ENCODE results near the gene TRAM2.

DNA sequence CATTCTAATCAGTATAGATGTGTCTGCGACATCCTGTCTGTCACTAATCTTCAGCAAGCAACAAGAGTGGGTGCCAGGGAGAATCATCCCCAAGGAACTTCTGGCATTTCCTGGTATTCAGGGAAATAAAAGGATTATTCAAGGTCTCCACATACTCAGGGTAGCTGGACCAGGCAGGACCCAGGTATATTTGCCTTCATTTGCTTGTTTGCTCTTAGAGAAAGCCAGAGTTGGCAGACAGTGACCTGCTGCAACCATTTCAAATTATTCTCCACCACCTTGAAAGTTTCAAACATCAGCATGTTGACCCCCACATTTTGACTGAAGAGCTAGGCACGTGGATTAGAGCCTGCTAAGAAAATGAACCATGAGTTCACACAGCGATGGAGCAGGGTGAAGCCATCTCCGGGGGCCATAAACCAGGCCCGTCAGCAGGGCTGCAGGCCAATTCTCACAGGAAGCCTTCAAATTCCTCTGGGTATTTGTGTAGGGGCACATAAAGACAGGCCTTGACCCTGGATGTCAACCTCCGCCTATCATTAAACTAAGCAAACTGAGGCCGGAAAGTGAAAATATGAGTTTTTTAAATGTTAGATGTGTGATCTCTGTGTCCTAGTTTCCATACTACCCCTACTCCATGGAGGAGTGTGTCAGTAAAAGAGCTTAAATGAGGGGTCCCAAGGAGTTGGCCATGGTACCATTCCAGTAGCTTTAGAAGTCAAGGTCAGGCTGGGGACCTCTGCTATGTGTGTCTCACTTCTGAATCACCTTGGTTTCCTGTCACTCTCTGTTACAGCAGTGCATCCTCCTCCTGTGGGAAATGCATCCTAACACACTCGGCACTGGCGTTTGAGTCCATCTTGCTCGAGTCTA is 32.9 kb downstream of the TRAM2 start:
- no peak for TF ChIP-seq POLR2A (IDR thresholded peaks at IDR 0.05)
- TF ChIP-seq, protein P1, sequence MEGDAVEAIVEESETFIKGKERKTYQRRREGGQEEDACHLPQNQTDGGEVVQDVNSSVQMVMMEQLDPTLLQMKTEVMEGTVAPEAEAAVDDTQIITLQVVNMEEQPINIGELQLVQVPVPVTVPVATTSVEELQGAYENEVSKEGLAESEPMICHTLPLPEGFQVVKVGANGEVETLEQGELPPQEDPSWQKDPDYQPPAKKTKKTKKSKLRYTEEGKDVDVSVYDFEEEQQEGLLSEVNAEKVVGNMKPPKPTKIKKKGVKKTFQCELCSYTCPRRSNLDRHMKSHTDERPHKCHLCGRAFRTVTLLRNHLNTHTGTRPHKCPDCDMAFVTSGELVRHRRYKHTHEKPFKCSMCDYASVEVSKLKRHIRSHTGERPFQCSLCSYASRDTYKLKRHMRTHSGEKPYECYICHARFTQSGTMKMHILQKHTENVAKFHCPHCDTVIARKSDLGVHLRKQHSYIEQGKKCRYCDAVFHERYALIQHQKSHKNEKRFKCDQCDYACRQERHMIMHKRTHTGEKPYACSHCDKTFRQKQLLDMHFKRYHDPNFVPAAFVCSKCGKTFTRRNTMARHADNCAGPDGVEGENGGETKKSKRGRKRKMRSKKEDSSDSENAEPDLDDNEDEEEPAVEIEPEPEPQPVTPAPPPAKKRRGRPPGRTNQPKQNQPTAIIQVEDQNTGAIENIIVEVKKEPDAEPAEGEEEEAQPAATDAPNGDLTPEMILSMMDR (IDR thresholded peaks at IDR 0.05) = no peak

Data from right lobe of liver (tissue), 4 donors.